Kidney (tissue), 14 donors: ENCODE results near the gene INPP5D. TPM values are rescaled to one million over a fixed set of nuclear protein-coding genes. Genes with fewer than 3 reads are reported as not detected.

Source experiments
- DNase-seq, 5 donors: peaks; one replicate each; pipeline ENCODE4 v3.0.0-alpha.2; 2013 to 2020
- FAIRE-seq: peaks from 2 replicates; lab custom pipeline; 2012; peaks lifted over from hg19 to GRCh38; lab: Jason Lieb, UNC
- H3K27ac ChIP-seq, 2 donors: one replicate each; pipeline ENCODE4 v1.7.0; 2013; ENCODE audit warnings: low read depth in 2 of 2, low read length in 2 of 2, inconsistent platforms in 1 of 2
- H3K27me3 ChIP-seq: one replicate; pipeline ENCODE4 v1.7.1; 2013; ENCODE audit warnings: low read length, inconsistent platforms; ENCODE audit not compliant: control insufficient read depth, insufficient read depth
- H3K36me3 ChIP-seq, 3 donors: one replicate each; pipeline versions ENCODE4 v1.7.0 to v1.7.1; 2013; ENCODE audit warnings: low read length in 3 of 3, control low read depth in 1 of 3, inconsistent platforms in 1 of 3; ENCODE audit not compliant: insufficient read depth in 3 of 3, control insufficient read depth in 2 of 3
- H3K4me1 ChIP-seq, 3 donors: one replicate each; pipeline versions ENCODE4 v1.7.0 to v1.7.1; 2013; ENCODE audit warnings: low read length in 3 of 3, inconsistent platforms in 1 of 3, low read depth in 1 of 3; ENCODE audit not compliant: control insufficient read depth in 2 of 3, insufficient read depth in 2 of 3
- H3K4me3 ChIP-seq, 3 donors: one replicate each; pipeline versions ENCODE4 v1.7.0 to v1.8.1; 2013; ENCODE audit warnings: low read length in 3 of 3, control low read depth in 1 of 3, inconsistent platforms in 1 of 3
- H3K9ac ChIP-seq, 3 donors: one replicate each; pipeline versions ENCODE4 v1.7.0 to v1.7.1; 2013; ENCODE audit warnings: low read length in 3 of 3, control low read depth in 1 of 3, inconsistent platforms in 1 of 3
- H3K9me3 ChIP-seq, 3 donors: one replicate each; pipeline versions ENCODE4 v1.7.0 to v1.7.1; 2013; ENCODE audit warnings: low read length in 3 of 3, control low read depth in 1 of 3, inconsistent platforms in 1 of 3; ENCODE audit not compliant: control insufficient read depth in 2 of 3, insufficient read depth in 1 of 3
- CTCF ChIP-seq: IDR thresholded peaks from 3 replicates; pipeline ENCODE4 v1.5.1; 2012; ENCODE audit warnings: mild to moderate bottlenecking, moderate library complexity, borderline replicate concordance; ENCODE audit not compliant: insufficient read depth; ENCODE audit errors: extremely low read depth
- intact Hi-C: fragments of 100-400 bp; cut with DNase I; formaldehyde crosslinking; loops from one replicate; pipeline ENCODE4 v1.11.1; 2022
- polyA plus RNA-seq: library from polyadenylated mRNA; stranded (reverse); fragments of 350-450 nt; fragmentation: Illumina TruSeq; extraction: RNeasy Lipid Tissue Mini Kit (QIAGEN cat#74804); gene quantifications from one replicate; pipeline ENCODE4 v1.2.3, GENCODE V29; 2014; ENCODE audit warnings: low read depth, low replicate concordance; ENCODE audit not compliant: insufficient read depth
- total RNA-seq: library from RNA; stranded (reverse); fragmentation: NEBNext Ultra II Directional; extraction: Animal tissue kit (Norgen Biotek cat#: 25700); gene quantifications from one replicate; pipeline ENCODE4 v1.2.1, GENCODE V29; 2021
- donor health status: control.
- donor health status: control.
- donor health status: control.
- donor health status: control.
- donor health status: control.
- donor health status: DM: yes; HTN: yes; CAD: no.
- donor health status: Normal renal cell carcinoma (clear cell type).

INPP5D gene
- total and polyA plus RNA-seq, 2 donors from 2014 or later, result 2.6 to 29.6 TPM

- no peaks in the 10 kb centered on the region for H3K27me3 ChIP-seq
- H3K27ac ChIP-seq, result no peak overlapping the region
- FAIRE-seq (no peak), DNase-seq (no peak)
- H3K4me3 ChIP-seq, result no peak overlapping the region
- H3K4me1 ChIP-seq, result peaks cover 0 to 16% (median 0%) of the 10 kb centered on the region in 3 donors
- H3K9me3 ChIP-seq, result no peaks in the 10 kb centered on the region
- intact Hi-C loops, result no loop called here
- TF ChIP-seq CTCF, result no peak
- no peak overlapping the region for H3K9ac ChIP-seq
- no peaks in the 10 kb centered on the region for H3K36me3 ChIP-seq
Observed at GRCh38 chr2:233062946-233063268, 2.8 kb downstream of the INPP5D start.

GRCh38 chr2:233063269-233063975 lies 3.3 kb downstream of the INPP5D start:
- no peak for FAIRE-seq
- TF ChIP-seq CTCF, result no peak
- Histone ChIP-seq H3K27ac (no peak overlapping the region), H3K9me3 (no peaks in the 10 kb centered on the region), H3K9ac (no peak overlapping the region), H3K27me3 (no peaks in the 10 kb centered on the region), H3K4me3 (no peak overlapping the region), H3K4me1 (peaks cover 0 to 16% (median 0%) of the 10 kb centered on the region in 3 donors), H3K36me3 (no peaks in the 10 kb centered on the region)
- peak in 1 of 5 donors; percentile 34 for DNase-seq
- intact Hi-C loops, result no loop called here

- no peak overlapping the region for H3K9ac ChIP-seq
- intact Hi-C loops, result no loop called here
- H3K27ac ChIP-seq, result no peak overlapping the region
- H3K4me1 ChIP-seq, result peaks cover 0 to 16% (median 0%) of the 10 kb centered on the region in 3 donors
- H3K4me3 ChIP-seq, result no peak overlapping the region
- no peaks in the 10 kb centered on the region for H3K9me3 ChIP-seq
- no peaks in the 10 kb centered on the region for H3K27me3 ChIP-seq
- DNase-seq (no peak), FAIRE-seq (no peak)
- H3K36me3 ChIP-seq, result no peaks in the 10 kb centered on the region
- no peak for TF ChIP-seq CTCF
Observed at GRCh38 chr2:233063976-233064411, 3.9 kb downstream of the INPP5D start.
